HepG2 (cell line): ENCODE data around the gene FIZ1. TPM values are rescaled to one million over a fixed set of nuclear protein-coding genes. Genes with fewer than 3 reads are reported as not detected.

ENCODE experiments used
- CTCF ChIP-seq: sonication (generic); formaldehyde crosslinking; IDR thresholded peaks from 2 replicates; pipeline ENCODE4 v1.5.0; 2020; ENCODE audit warnings: mild to moderate bottlenecking, missing genetic modification reagents, moderate library complexity
- MAFG ChIP-seq: sonication (generic); formaldehyde crosslinking; IDR thresholded peaks from 2 replicates; pipeline ENCODE4 v1.5.1; 2020; ENCODE audit warnings: mild to moderate bottlenecking, missing genetic modification reagents
- PRDM10 ChIP-seq: sonication (generic); formaldehyde crosslinking; IDR thresholded peaks from 2 replicates; pipeline ENCODE4 v1.4.0; 2020; ENCODE audit warnings: low read depth, missing genetic modification reagents
- SNAPC4 ChIP-seq: sonication (generic); formaldehyde crosslinking; IDR thresholded peaks from 2 replicates; pipeline ENCODE4 v1.4.0; 2020; ENCODE audit warnings: mild to moderate bottlenecking, missing genetic modification reagents
- ZNF280D ChIP-seq: sonication (generic); formaldehyde crosslinking; IDR thresholded peaks from 2 replicates; pipeline ENCODE4 v1.5.1; 2020; ENCODE audit warnings: mild to moderate bottlenecking, missing genetic modification reagents
- ZNF33B ChIP-seq: sonication (generic); formaldehyde crosslinking; IDR thresholded peaks from 2 replicates; pipeline ENCODE4 v1.5.1; 2020; ENCODE audit warnings: mild to moderate bottlenecking, missing genetic modification reagents
- ZNF549 ChIP-seq: sonication (generic); formaldehyde crosslinking; IDR thresholded peaks from 2 replicates; pipeline ENCODE4 v1.5.0; 2020; ENCODE audit warnings: missing genetic modification reagents
- polyA plus RNA-seq, 8 experiments: library from polyadenylated mRNA; depleted of rRNA in 3 of 8; stranded (reverse) in 7 of 8; unstranded in 1 of 8; fragments of >200 nt; fragmentation: Illumina TruSeq in 4 of 8; extraction: Trizol in 4 of 8; gene quantifications; 2 replicates each; pipeline versions ENCODE4 v1.2.1 to v1.2.3, GENCODE V29; 2011 to 2016; ENCODE audit warnings: low read depth in 4 of 8, missing spikeins in 1 of 8, mixed read lengths in 1 of 8; ENCODE audit not compliant: insufficient read depth in 1 of 8
- total RNA-seq, 5 experiments: library from RNA; depleted of rRNA; stranded (reverse); fragments of >200 nt; fragmentation: Illumina TruSeq; extraction: Trizol; gene quantifications; 2 replicates each; pipeline ENCODE4 v1.2.3, GENCODE V29; 2016; ENCODE audit warnings: low read depth in 1 of 5
- TF ChIP-seq, protein P1 (sequence below): sonication (generic); formaldehyde crosslinking; IDR thresholded peaks from 2 replicates; pipeline ENCODE4 v1.4.0; 2020; ENCODE audit warnings: missing genetic modification reagents
- TF ChIP-seq, protein P2 (sequence below): sonication (generic); formaldehyde crosslinking; IDR thresholded peaks from 2 replicates; pipeline ENCODE4 v1.5.0; 2020; ENCODE audit warnings: missing genetic modification reagents

Gene FIZ1
- total and polyA plus RNA-seq, 2 of the 13 experiments (the other 11 are each of a cell fraction or from before 2014, with no cell fraction given): 3.6 to 5.9 TPM

- TF ChIP-seq, protein P1, sequence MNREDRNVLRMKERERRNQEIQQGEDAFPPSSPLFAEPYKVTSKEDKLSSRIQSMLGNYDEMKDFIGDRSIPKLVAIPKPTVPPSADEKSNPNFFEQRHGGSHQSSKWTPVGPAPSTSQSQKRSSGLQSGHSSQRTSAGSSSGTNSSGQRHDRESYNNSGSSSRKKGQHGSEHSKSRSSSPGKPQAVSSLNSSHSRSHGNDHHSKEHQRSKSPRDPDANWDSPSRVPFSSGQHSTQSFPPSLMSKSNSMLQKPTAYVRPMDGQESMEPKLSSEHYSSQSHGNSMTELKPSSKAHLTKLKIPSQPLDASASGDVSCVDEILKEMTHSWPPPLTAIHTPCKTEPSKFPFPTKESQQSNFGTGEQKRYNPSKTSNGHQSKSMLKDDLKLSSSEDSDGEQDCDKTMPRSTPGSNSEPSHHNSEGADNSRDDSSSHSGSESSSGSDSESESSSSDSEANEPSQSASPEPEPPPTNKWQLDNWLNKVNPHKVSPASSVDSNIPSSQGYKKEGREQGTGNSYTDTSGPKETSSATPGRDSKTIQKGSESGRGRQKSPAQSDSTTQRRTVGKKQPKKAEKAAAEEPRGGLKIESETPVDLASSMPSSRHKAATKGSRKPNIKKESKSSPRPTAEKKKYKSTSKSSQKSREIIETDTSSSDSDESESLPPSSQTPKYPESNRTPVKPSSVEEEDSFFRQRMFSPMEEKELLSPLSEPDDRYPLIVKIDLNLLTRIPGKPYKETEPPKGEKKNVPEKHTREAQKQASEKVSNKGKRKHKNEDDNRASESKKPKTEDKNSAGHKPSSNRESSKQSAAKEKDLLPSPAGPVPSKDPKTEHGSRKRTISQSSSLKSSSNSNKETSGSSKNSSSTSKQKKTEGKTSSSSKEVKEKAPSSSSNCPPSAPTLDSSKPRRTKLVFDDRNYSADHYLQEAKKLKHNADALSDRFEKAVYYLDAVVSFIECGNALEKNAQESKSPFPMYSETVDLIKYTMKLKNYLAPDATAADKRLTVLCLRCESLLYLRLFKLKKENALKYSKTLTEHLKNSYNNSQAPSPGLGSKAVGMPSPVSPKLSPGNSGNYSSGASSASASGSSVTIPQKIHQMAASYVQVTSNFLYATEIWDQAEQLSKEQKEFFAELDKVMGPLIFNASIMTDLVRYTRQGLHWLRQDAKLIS (CRISPR knock-in tag): no peak
- TF ChIP-seq ZNF280D (CRISPR knock-in tag) (no peak), MAFG (CRISPR knock-in tag) (no peak), PRDM10 (CRISPR knock-in tag) (no peak), ZNF33B (CRISPR knock-in tag) (no peak), SNAPC4 (CRISPR knock-in tag) (no peak), CTCF (CRISPR knock-in tag) (0 out of 2 replicates have a peak, but pooled peaks have one; percentile 6), ZNF549 (CRISPR knock-in tag) (no peak)
- TF ChIP-seq, protein P2, sequence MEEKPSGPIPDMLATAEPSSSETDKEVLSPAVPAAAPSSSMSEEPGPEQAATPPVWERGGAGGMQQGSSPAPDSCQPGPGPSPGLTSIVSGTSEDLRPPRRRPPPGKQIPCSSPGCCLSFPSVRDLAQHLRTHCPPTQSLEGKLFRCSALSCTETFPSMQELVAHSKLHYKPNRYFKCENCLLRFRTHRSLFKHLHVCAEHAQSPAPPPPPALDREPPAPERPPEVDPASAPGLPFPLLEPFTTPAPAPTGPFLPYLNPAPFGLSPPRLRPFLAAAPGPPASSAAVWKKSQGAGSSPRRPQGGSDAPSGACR (CRISPR knock-in tag): 0 out of 2 replicates have a peak, but pooled peaks have one; percentile 31
Observed at GRCh38 chr19:55640043-55640576, 40.8 kb upstream of the FIZ1 start (continued).
